K562 (cell line): ENCODE results near the gene TTN. TPM values are rescaled to one million over a fixed set of nuclear protein-coding genes. Genes with fewer than 3 reads are reported as not detected.

Experiments
- ATAC-seq: fragments of 200-7000 bp; cut with Tn5 transposase; 3 replicates; pipeline ENCODE4 v1.9.1; 2020; ENCODE audit warnings: moderate library complexity
- BruUV-seq: library from RNA; stranded (reverse); fragments of 400-500 nt; replicated peaks from 2 replicates; lab custom pipeline; 2021; lab: Mats Ljungman, UMichigan
- CTCF ChIA-PET: fragments of 300-600 bp; formaldehyde crosslinking; extraction: SDS; loops from one replicate; lab custom pipeline; 2021; ENCODE audit warnings: low intra/inter-chr PET ratio; lab: Yijun Ruan, JAX
- POLR2A ChIA-PET: fragments of 300-600, 350-650 bp; sonication (Branson Sonifier 250); formaldehyde crosslinking; extraction: SDS; loops from one replicate; lab custom pipeline; 2021; ENCODE audit warnings: antibody characterized with exemption, inconsistent platforms; lab: Yijun Ruan, JAX
- DNase-seq, 4 experiments: peaks; one replicate each; pipeline versions ENCODE4 v3.0.0 to v3.0.0-alpha.2; 2011 to 2018; ENCODE audit warnings: low spot score in 3 of 4, mixed read lengths in 3 of 4; ENCODE audit errors: extremely low read depth in 1 of 4
- FAIRE-seq: peaks from 2 replicates; lab custom pipeline; 2011; peaks lifted over from hg19 to GRCh38; lab: Jason Lieb, UNC
- H2AFZ ChIP-seq: 2 replicates; pipeline ENCODE4 v1.6.0; 2011; ENCODE audit warnings: low read depth, low read length, control low read depth, inconsistent platforms
- H3K27ac ChIP-seq: fragments of 200-600 bp; 3 replicates; pipeline ENCODE4 v1.8.0; 2011; ENCODE audit warnings: low read depth, mild to moderate bottlenecking, control low read depth, inconsistent platforms, low read length, moderate library complexity, mixed read lengths; ENCODE audit errors: extremely low read depth
- H3K27me3 ChIP-seq, 2 experiments: fragments of 300-600 bp in 1 of 2; 2 replicates in 1 of 2; 3 replicates in 1 of 2; pipeline versions ENCODE4 v1.6.0 to v1.8.0; 2011; ENCODE audit warnings: inconsistent platforms in 2 of 2, low read length in 2 of 2, mild to moderate bottlenecking in 1 of 2, mixed read lengths in 1 of 2, moderate library complexity in 1 of 2; ENCODE audit not compliant: control insufficient read depth in 2 of 2, insufficient read depth in 2 of 2
- H3K36me3 ChIP-seq: fragments of 300-600 bp; 3 replicates; pipeline ENCODE4 v1.8.0; 2011; ENCODE audit warnings: mild to moderate bottlenecking, low read length, inconsistent platforms; ENCODE audit not compliant: control insufficient read depth, insufficient read depth
- H3K4me1 ChIP-seq, 2 experiments: fragments of 200-600 bp in 1 of 2; replicated peaks in 1 of 2; 2 replicates in 1 of 2; 3 replicates in 1 of 2; pipeline versions ENCODE4 v1.5.1 to v1.8.0; 2011; ENCODE audit warnings: inconsistent platforms in 2 of 2, low read length in 2 of 2, mild to moderate bottlenecking in 1 of 2, mixed read lengths in 1 of 2, moderate library complexity in 1 of 2; ENCODE audit not compliant: control insufficient read depth in 2 of 2, insufficient read depth in 2 of 2
- H3K4me2 ChIP-seq: 2 replicates; pipeline ENCODE4 v1.6.1; 2011; ENCODE audit warnings: low read length, control low read depth, inconsistent platforms, mixed read lengths; ENCODE audit not compliant: insufficient read depth
- H3K4me3 ChIP-seq: fragments of 200-600 bp; sonication (generic), shearing (Covaris generic); 2 replicates; pipeline ENCODE4 v1.5.1; 2016; ENCODE audit warnings: control low read depth, inconsistent platforms
- H3K79me2 ChIP-seq: fragments of 200-600 bp; 3 replicates; pipeline ENCODE4 v1.8.0; 2011; ENCODE audit warnings: low read length, inconsistent platforms; ENCODE audit not compliant: control insufficient read depth, insufficient read depth
- H3K9ac ChIP-seq, 2 experiments: 2 replicates each; pipeline versions ENCODE4 v1.6.0 to v1.6.1; 2011; ENCODE audit warnings: low read depth in 2 of 2, low read length in 2 of 2, control low read depth in 1 of 2, inconsistent platforms in 1 of 2, mild to moderate bottlenecking in 1 of 2, mixed read lengths in 1 of 2; ENCODE audit not compliant: insufficient read depth in 1 of 2
- H3K9me1 ChIP-seq: one replicate; pipeline ENCODE4 v1.6.0; 2011; ENCODE audit warnings: inconsistent platforms, mild to moderate bottlenecking, low read length, moderate library complexity; ENCODE audit not compliant: control insufficient read depth, insufficient read depth
- H3K9me3 ChIP-seq: replicated peaks from 2 replicates; pipeline ENCODE4 v1.5.1; 2011; ENCODE audit warnings: low read depth, low read length, inconsistent platforms; ENCODE audit not compliant: control insufficient read depth, insufficient read depth
- H4K20me1 ChIP-seq: replicated peaks from 2 replicates; pipeline ENCODE4 v1.6.1; 2011; ENCODE audit warnings: low read length, inconsistent platforms, mixed read lengths; ENCODE audit not compliant: control insufficient read depth, insufficient read depth
- CEBPG ChIP-seq, 3 experiments: fragments of 200-800 bp in 1 of 3; sonication (Bioruptor generic) in 1 of 3; sonication (generic) in 1 of 3; formaldehyde crosslinking in 1 of 3; IDR thresholded peaks in 2 of 3; conservative IDR thresholded peaks in 1 of 3; 2 replicates each; pipeline versions ENCODE4 v1.6.1 to v1.8.0; 2016 to 2022; ENCODE audit warnings: missing compliant biosample characterization in 2 of 3, missing genetic modification characterization in 2 of 3, mild to moderate bottlenecking in 1 of 3, missing genetic modification reagents in 1 of 3
- WGBS: fragments of 100-300 bp; shearing (Covaris generic); methylation state at CpG from one replicate; pipeline ENCODE4 v1.1.6; 2016; ENCODE audit warnings: low coverage, mixed read lengths; ENCODE audit not compliant: insufficient coverage; ENCODE audit errors: missing lambda C conversion rate; 5-methylcytosine and 5-hydroxymethylcytosine counted together
- in situ Hi-C: fragments of 300-500 bp; cut with MboI; formaldehyde crosslinking; loops from 4 replicates; pipeline ENCODE4 v1.15.0; 2018; ENCODE audit warnings: inconsistent platforms, mixed read lengths
- intact Hi-C: fragments of 100-400 bp; cut with micrococcal nuclease; formaldehyde crosslinking; loops from 2 replicates; pipeline ENCODE4 v1.14.2; 2022
- polyA plus RNA-seq, 8 experiments: library from polyadenylated mRNA; depleted of rRNA in 4 of 8; stranded (reverse) in 5 of 8; unstranded in 3 of 8; fragments of >200 nt; fragmentation: Nextera tagmentation in 2 of 8; fragmentation: Illumina TruSeq in 1 of 8; extraction: Ambion mirVana in 2 of 8; extraction: Trizol in 1 of 8; gene quantifications; 2 replicates each; pipeline versions ENCODE4 v1.2.1 to v1.2.3, GENCODE V29; 2011 to 2014; ENCODE audit warnings: inconsistent platforms in 1 of 8, missing spikeins in 1 of 8
- total RNA-seq, 7 experiments: library from RNA; depleted of rRNA in 6 of 7; stranded (reverse); fragments of >200 nt in 6 of 7; fragmentation: Illumina TruSeq in 2 of 7; extraction: Trizol in 2 of 7; gene quantifications; 2 replicates each; pipeline versions ENCODE4 v1.2.1 to v1.2.3, GENCODE V29; 2011 to 2021; ENCODE audit warnings: low replicate concordance in 1 of 7
- TF ChIP-seq, protein P1 (sequence below): sonication (generic); formaldehyde crosslinking; IDR thresholded peaks from 2 replicates; pipeline ENCODE4 v1.8.0; 2023; ENCODE audit warnings: mild to moderate bottlenecking, missing genetic modification reagents

TTN gene
- total and polyA plus RNA-seq, 9 of the 15 experiments (the other 6 are each of a cell fraction or from before 2014, with no cell fraction given), result under 0.01 to 0.20 (median 0.04) TPM; not detected in 1

GRCh38 chr2:178506524-178506923 lies 300.7 kb downstream of the TTN start:
- ATAC-seq (no peak; the same call in 1 of the 3 replicates), FAIRE-seq (no peak), DNase-seq (no peak)
- Histone ChIP-seq H3K9ac (no peak overlapping the region), H3K4me3 (no peak overlapping the region), H3K27me3 (no peaks in the 10 kb centered on the region), H3K36me3 (peaks cover 35% of the 10 kb centered on the region), H3K9me1 (no peaks in the 10 kb centered on the region), H3K79me2 (no peaks in the 10 kb centered on the region), H2AFZ (no peak overlapping the region), H3K4me1 (no peaks in the 10 kb centered on the region), H3K9me3 (no peaks in the 10 kb centered on the region), H3K4me2 (no peak overlapping the region), H3K27ac (no peak overlapping the region), H4K20me1 (no peaks in the 10 kb centered on the region)
- CTCF ChIA-PET, result no interaction called here
- intact Hi-C loops, result no loop called here
- 88% methylated on average over 2 of the region's 2 CpGs for WGBS
- POLR2A ChIA-PET, result interaction anchor here (0.8 to 1.4 kb wide), 2 partner anchors 10 to 16 kb away, joined by 3 read pairs; no protein-coding TSS in a partner anchor
- in situ Hi-C loops, result no loop called here
- TF ChIP-seq CEBPG (CRISPR knock-in tag; IDR thresholded peaks at IDR 0.05), result no peak
- TF ChIP-seq CEBPG (tag; conservative IDR thresholded peaks at IDR 0.05 in 1 of 2, IDR thresholded peaks at IDR 0.05 in 1 of 2), result 0 out of 4 replicates have a peak, but pooled peaks of 1 of the 2 experiments have one; percentile 4
- TF ChIP-seq, protein P1, sequence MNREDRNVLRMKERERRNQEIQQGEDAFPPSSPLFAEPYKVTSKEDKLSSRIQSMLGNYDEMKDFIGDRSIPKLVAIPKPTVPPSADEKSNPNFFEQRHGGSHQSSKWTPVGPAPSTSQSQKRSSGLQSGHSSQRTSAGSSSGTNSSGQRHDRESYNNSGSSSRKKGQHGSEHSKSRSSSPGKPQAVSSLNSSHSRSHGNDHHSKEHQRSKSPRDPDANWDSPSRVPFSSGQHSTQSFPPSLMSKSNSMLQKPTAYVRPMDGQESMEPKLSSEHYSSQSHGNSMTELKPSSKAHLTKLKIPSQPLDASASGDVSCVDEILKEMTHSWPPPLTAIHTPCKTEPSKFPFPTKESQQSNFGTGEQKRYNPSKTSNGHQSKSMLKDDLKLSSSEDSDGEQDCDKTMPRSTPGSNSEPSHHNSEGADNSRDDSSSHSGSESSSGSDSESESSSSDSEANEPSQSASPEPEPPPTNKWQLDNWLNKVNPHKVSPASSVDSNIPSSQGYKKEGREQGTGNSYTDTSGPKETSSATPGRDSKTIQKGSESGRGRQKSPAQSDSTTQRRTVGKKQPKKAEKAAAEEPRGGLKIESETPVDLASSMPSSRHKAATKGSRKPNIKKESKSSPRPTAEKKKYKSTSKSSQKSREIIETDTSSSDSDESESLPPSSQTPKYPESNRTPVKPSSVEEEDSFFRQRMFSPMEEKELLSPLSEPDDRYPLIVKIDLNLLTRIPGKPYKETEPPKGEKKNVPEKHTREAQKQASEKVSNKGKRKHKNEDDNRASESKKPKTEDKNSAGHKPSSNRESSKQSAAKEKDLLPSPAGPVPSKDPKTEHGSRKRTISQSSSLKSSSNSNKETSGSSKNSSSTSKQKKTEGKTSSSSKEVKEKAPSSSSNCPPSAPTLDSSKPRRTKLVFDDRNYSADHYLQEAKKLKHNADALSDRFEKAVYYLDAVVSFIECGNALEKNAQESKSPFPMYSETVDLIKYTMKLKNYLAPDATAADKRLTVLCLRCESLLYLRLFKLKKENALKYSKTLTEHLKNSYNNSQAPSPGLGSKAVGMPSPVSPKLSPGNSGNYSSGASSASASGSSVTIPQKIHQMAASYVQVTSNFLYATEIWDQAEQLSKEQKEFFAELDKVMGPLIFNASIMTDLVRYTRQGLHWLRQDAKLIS (CRISPR knock-in tag), result no peak
- BruUV-seq, result no TSS peak
